Left ventricle myocardium superior (tissue), 1 donor: ENCODE measurements around the gene ZBTB7C. TPM values are rescaled to one million over a fixed set of nuclear protein-coding genes. Genes with fewer than 3 reads are reported as not detected.

Source experiments
- ATAC-seq: fragments of 200-7000 bp; cut with Tn5 transposase; one replicate; pipeline ENCODE4 v1.9.1; 2020; ENCODE audit warnings: mild to moderate bottlenecking, moderate library complexity
- DNase-seq: peaks from one replicate; pipeline ENCODE4 v3.0.0-alpha.2; 2020
- intact Hi-C: fragments of 100-400 bp; cut with micrococcal nuclease; formaldehyde crosslinking; loops from one replicate; pipeline ENCODE4 v1.11.0; 2022
- total RNA-seq: library from RNA; stranded (reverse); fragmentation: NEBNext Ultra II Directional; extraction: Animal tissue kit (Norgen Biotek cat#: 25700); gene quantifications from one replicate; pipeline ENCODE4 v1.2.1, GENCODE V29; 2021
- donor health status: DM: no; HTN: yes; CAD: no; lungs with severe emphysema.

Gene ZBTB7C
- total RNA-seq, 1 donor from 2014 or later, result 2.1 TPM

GRCh38 chr18:48203961-48204666, 205.1 kb downstream of the ZBTB7C start:
- ATAC-seq, result no peak
- DNase-seq, result no peak
- intact Hi-C loops, result no loop called here

- DNase-seq (no peak), ATAC-seq (no peak)
- intact Hi-C loops, result no loop called here
Measured at GRCh38 chr18:48203288-48203945, 205.8 kb downstream of the ZBTB7C start.

DNA sequence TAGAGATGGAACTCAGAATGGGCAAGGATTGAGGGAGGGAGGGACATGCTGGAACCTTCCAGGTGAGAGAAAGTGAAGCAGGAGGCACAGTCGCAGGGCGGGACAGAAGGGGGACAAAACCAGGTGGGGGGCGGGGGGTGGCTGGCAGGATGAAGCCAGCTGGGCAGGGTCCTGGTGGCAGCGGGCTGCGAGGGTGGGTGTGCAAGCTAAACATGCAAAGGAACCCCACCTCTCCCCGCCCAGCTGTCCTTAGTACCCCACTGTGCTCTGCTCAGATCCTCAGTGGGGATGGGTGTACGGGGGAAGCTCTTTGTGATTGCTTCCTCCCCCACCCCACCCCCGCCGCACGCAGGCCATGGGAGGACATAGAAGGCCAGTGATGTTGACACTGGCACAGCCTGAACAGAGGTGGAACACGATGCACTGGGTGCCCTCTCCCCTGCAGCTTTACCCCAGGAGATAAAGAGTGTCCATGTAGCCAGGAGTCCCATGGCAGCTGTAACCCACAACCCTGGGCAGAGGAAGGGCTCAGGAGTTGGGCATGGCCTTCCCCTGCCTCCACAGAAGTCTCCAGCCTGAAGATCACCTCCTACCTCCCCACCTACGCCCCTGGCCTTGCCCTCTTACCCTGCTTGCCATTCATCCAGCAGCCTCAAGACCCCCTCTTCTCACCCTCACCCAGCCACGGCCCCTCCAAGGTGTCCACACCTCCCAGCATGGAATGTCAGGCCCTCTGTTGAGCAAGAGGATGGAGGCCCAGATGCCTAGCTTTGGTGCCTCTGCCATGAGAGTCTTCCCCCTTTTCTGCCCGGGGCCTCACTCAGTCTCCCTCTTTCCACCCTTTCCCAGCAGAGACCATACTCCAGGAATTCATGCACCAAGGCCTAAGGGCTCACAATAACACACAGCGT, 206.6 kb downstream of the ZBTB7C start:
- no peak for DNase-seq
- no peak for ATAC-seq
- intact Hi-C loops, result no loop called here

DNA sequence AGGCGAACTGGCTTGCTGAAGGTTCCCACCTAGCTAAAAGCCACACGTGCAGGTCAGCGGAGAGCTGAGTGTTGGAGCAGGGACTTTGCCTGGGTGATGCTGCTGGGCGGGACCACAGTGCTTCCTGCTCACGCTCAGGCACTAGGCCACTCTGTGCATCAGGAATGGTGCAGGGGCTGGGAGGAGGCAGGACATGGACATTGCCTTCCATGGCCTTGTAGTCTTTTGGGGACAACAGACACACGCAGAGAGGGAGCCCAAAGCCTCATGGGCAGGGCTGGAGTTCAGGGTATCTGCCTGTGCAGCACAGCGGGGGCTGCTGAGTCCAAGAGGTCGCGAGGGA, 207.2 kb downstream of the ZBTB7C start:
- intact Hi-C loops, result no loop called here
- DNase-seq (no peak), ATAC-seq (no peak)

GRCh38 chr18:48201337-48202005, 207.7 kb downstream of the ZBTB7C start:
- no peak for DNase-seq
- intact Hi-C loops, result no loop called here
- no peak for ATAC-seq

- intact Hi-C loops, result no loop called here
- ATAC-seq (no peak), DNase-seq (no peak)
Measured at GRCh38 chr18:48200631-48201336, 208.4 kb downstream of the ZBTB7C start.

GRCh38 chr18:48199399-48199798, 209.8 kb downstream of the ZBTB7C start:
- DNase-seq (no peak), ATAC-seq (no peak)
- intact Hi-C loops, result no loop called here

- intact Hi-C loops, result no loop called here
- no peak for DNase-seq
- no peak for ATAC-seq
Measured at GRCh38 chr18:48197819-48198218, 211.4 kb downstream of the ZBTB7C start.

DNA sequence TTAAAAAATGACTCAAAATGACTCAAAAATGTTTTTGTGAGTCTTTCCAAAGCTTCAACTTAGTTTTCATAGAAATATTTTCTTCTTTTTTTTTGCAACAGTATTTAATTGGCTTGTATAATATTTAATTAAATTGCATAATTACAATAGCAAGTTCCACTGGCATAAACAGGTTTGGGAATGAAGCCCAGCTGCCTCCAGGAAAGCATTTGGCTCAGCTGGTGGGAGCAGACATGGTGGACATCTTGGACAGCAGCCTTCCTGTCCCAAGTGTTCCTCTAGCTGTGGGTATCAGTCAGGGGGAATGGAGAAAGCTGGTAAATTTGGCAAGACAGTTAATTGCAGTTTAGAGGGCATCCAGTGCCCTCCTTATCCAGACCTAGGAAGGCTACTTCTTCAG, 213.4 kb downstream of the ZBTB7C start:
- intact Hi-C loops, result no loop called here
- no peak for DNase-seq
- ATAC-seq, result no peak

GRCh38 chr18:48194591-48195181, 214.5 kb downstream of the ZBTB7C start:
- ATAC-seq, result no peak
- intact Hi-C loops, result no loop called here

GRCh38 chr18:48193521-48194492, 215.4 kb downstream of the ZBTB7C start:
- intact Hi-C loops, result no loop called here
- ATAC-seq, result peak; percentile 97
- DNase-seq, result peak; percentile 67

More at GRCh38 chr18:48194591-48195181, 214.5 kb downstream of the ZBTB7C start:
- DNase-seq, result no peak

- ATAC-seq (no peak), DNase-seq (no peak)
- intact Hi-C loops, result no loop called here
Measured at GRCh38 chr18:48192542-48192941, 216.6 kb downstream of the ZBTB7C start.

DNA sequence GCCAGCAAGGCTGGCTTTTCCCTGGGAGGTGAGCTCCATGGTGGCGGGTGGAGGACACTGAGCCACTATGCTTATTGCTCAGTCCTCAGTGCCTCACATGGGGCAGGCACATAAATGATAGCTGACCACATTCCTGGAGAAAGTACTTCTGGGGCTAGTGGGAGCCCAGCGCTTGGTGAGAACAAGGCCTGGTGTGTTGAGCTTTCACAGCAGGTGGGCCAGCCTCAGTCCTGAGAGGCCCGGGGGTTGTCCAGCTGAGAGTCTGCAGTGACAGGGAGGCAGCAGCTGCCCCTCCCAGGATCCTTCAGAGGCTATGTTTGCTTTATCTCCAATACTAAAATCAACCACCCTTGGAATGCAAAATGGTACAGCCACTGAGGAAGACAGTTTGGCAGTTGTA, 217.7 kb downstream of the ZBTB7C start:
- ATAC-seq (no peak), DNase-seq (no peak)
- intact Hi-C loops, result no loop called here

DNA sequence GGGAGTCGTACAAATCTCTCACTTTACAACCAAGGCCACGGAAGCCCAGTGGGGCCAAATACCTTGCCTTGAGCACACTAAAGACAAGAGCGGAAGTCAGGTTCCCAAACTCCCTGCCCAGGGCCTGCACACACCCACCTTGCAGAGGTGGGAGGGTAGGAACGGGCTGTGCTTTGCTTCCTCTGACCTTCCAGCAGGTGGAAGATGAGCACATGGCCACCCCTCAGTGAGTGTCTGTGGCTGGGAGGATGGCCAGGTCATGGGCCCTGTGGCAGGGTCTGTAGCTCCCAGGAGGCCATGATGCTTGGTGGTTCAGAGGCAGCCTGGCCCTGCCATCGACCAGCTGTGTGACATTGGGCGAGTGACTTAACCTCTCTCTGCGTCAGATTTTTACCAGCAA, 218.2 kb downstream of the ZBTB7C start:
- ATAC-seq, result no peak
- intact Hi-C loops, result no loop called here
- DNase-seq, result no peak

- intact Hi-C loops, result no loop called here
- ATAC-seq (no peak), DNase-seq (no peak)
Measured at GRCh38 chr18:48188609-48189008, 220.6 kb downstream of the ZBTB7C start.

- no peak for DNase-seq
- intact Hi-C loops, result no loop called here
- ATAC-seq, result no peak
Measured at GRCh38 chr18:48186861-48187260, 222.3 kb downstream of the ZBTB7C start.

DNA sequence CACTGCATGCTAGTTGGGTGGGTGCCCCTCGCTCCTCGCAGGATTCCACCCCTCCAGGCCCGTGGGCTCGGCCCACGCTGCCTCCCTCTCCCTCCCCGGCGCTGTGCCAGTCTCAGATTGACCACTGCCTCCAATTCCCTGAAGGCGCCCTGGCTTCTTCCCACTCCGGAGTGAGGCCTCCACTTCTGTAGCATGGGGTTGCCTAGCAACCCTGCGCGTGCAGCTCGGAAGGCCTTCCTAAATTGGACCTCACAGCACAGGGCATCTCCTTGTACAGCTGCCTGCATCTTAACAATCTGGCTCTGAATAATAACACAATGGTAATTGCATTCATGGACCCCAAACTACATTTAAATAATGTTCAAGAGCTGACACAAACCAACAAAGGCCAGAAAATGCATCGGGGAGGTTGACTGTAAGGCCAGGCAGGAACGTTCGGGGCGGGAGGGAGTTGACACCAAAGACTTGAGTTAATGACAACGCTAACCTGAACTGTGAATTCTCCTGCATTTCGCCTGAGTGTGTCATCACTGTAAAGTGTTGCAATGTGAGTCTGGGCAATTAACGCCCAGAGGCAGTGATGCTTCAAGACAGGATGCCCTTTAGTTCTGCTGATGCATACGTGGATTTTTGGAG, 222.9 kb downstream of the ZBTB7C start:
- DNase-seq (no peak), ATAC-seq (peak; percentile 61)
- intact Hi-C loops, result no loop called here
